Stimulated activated CD4-positive, alpha-beta T cell treated with anti-CD3 and anti-CD28 coated beads, Interleukin-1b, Interleukin-23, amount 100 ng/mL, for 24 hours (primary cell): ENCODE measurements around the gene SIGLEC15.
"Not testable (repeated sequence)": the region's sequence is repeated elsewhere in the genome, so short reads cannot be mapped to it uniquely, and the experiment has no call there.

Experiments used
- DNase-seq, 4 experiments: peaks; one replicate each; pipeline ENCODE4 v3.0.0-alpha.2; 2020; ENCODE audit warnings: low read depth in 4 of 4, low spot score in 1 of 4

Gene SIGLEC15

GRCh38 chr18:45825258-45826044 is at the start of gene SIGLEC15:
SIGLEC15 (plus strand) TSS chr18:45825675; CDS start chr18:45825729, 54 bp downstream.
- DNase-seq, result no peak

GRCh38 chr18:45775743-45776142 is 49.7 kb upstream of the SIGLEC15 start:
- DNase-seq, result no peak

- DNase-seq, result no peak
Measured at GRCh38 chr18:45777393-45777792, 48.1 kb upstream of the SIGLEC15 start.

- DNase-seq, result no peak
Measured at GRCh38 chr18:45780568-45780967, 44.9 kb upstream of the SIGLEC15 start.

- no peak for DNase-seq
Measured at GRCh38 chr18:45782662-45783061, 42.8 kb upstream of the SIGLEC15 start.

- DNase-seq, result no peak
Measured at GRCh38 chr18:45783097-45784075, 42.1 kb upstream of the SIGLEC15 start.

- no peak for DNase-seq
Measured at GRCh38 chr18:45785134-45785533, 40.3 kb upstream of the SIGLEC15 start.

GRCh38 chr18:45786941-45787340 is 38.5 kb upstream of the SIGLEC15 start:
- DNase-seq, result no peak

GRCh38 chr18:45787346-45787745 is 38.1 kb upstream of the SIGLEC15 start:
- DNase-seq, result no peak

- DNase-seq, result no peak
Measured at GRCh38 chr18:45788861-45789260, 36.6 kb upstream of the SIGLEC15 start.

GRCh38 chr18:45792506-45793263 is 32.8 kb upstream of the SIGLEC15 start:
- no peak for DNase-seq

GRCh38 chr18:45793264-45793965 is 32.1 kb upstream of the SIGLEC15 start:
- DNase-seq, result no peak

GRCh38 chr18:45801416-45802004 is 24.0 kb upstream of the SIGLEC15 start:
- DNase-seq, result no peak

- no peak for DNase-seq
Measured at GRCh38 chr18:45802814-45803492, 22.5 kb upstream of the SIGLEC15 start.

- DNase-seq, result no peak
Measured at GRCh38 chr18:45805551-45805950, 19.9 kb upstream of the SIGLEC15 start.

GRCh38 chr18:45806226-45806625 is 19.2 kb upstream of the SIGLEC15 start:
- DNase-seq, result no peak

GRCh38 chr18:45807144-45807543 is 18.3 kb upstream of the SIGLEC15 start:
- not testable (repeated sequence) for DNase-seq

- DNase-seq, result not testable (repeated sequence)
Measured at GRCh38 chr18:45814733-45815132, 10.7 kb upstream of the SIGLEC15 start.

GRCh38 chr18:45817543-45817942 is 7.9 kb upstream of the SIGLEC15 start:
- DNase-seq, result no peak

- DNase-seq, result not testable (repeated sequence)
Measured at GRCh38 chr18:45818765-45819164, 6.7 kb upstream of the SIGLEC15 start.
